Neural cell (in vitro differentiated cells): ENCODE data around the gene ST6GAL1. TPM values are rescaled to one million over a fixed set of nuclear protein-coding genes. Genes with fewer than 3 reads are reported as not detected.

ENCODE experiments used
- H2AFZ ChIP-seq: fragments of 200-600, 300-800 bp; sonication (generic), shearing (Covaris generic); 2 replicates; pipeline ENCODE4 v1.6.0; 2014; ENCODE audit warnings: low read depth, mild to moderate bottlenecking, antibody characterized with exemption, low read length, moderate library complexity
- H3F3A ChIP-seq: fragments of 200-600 bp; shearing (Covaris generic); 2 replicates; pipeline ENCODE4 v1.6.1; 2016; ENCODE audit warnings: mild to moderate bottlenecking, moderate library complexity, mixed read lengths, antibody characterized with exemption, low read length; ENCODE audit not compliant: insufficient read depth, poor library complexity, severe bottlenecking
- H3K27ac ChIP-seq: fragments of 200-600, 300-800 bp; sonication (generic), shearing (Covaris generic); 2 replicates; pipeline ENCODE4 v1.5.1; 2014; ENCODE audit warnings: mild to moderate bottlenecking, low read length, moderate library complexity
- H3K27me3 ChIP-seq: fragments of 300-800, 200-600 bp; sonication (generic), shearing (Covaris generic); 2 replicates; pipeline ENCODE4 v1.6.0; 2014; ENCODE audit warnings: mild to moderate bottlenecking, low read depth, low read length, moderate library complexity; ENCODE audit not compliant: insufficient read depth
- H3K36me3 ChIP-seq: fragments of 300-800, 200-600 bp; sonication (generic), shearing (Covaris generic); 2 replicates; pipeline ENCODE4 v1.5.1; 2014; ENCODE audit warnings: mild to moderate bottlenecking, antibody characterized with exemption, low read length, moderate library complexity; ENCODE audit not compliant: insufficient read depth
- H3K4me2 ChIP-seq: fragments of 300-800, 200-600 bp; sonication (generic), shearing (Covaris generic); 2 replicates; pipeline ENCODE4 v1.6.0; 2014; ENCODE audit warnings: mild to moderate bottlenecking, low read length
- H3K4me3 ChIP-seq: fragments of 300-800, 200-600 bp; sonication (generic), shearing (Covaris generic); 2 replicates; pipeline ENCODE4 v1.5.1; 2014; ENCODE audit warnings: mild to moderate bottlenecking, low read length, moderate library complexity
- H3K79me2 ChIP-seq: fragments of 200-600 bp; shearing (Covaris generic); replicated peaks from 2 replicates; pipeline ENCODE4 v1.6.0; 2014; ENCODE audit warnings: mild to moderate bottlenecking, low read length, moderate library complexity; ENCODE audit not compliant: insufficient read depth
- H3K9ac ChIP-seq: fragments of 300-800, 200-600 bp; sonication (generic), shearing (Covaris generic); 2 replicates; pipeline ENCODE4 v1.6.1; 2016; ENCODE audit warnings: mild to moderate bottlenecking, low read length, mixed read lengths
- H3K9me2 ChIP-seq: fragments of 200-600 bp; shearing (Covaris generic); 2 replicates; pipeline ENCODE4 v1.6.1; 2016; ENCODE audit warnings: mild to moderate bottlenecking, low read length, mixed read lengths; ENCODE audit not compliant: insufficient read depth
- H3K9me3 ChIP-seq: fragments of 200-600, 300-800 bp; sonication (generic), shearing (Covaris generic); 2 replicates; pipeline ENCODE4 v1.6.1; 2016; ENCODE audit warnings: mild to moderate bottlenecking, mixed run types, low read length, moderate library complexity, mixed read lengths
- H4K20me1 ChIP-seq: fragments of 200-600 bp; shearing (Covaris generic); 2 replicates; pipeline ENCODE4 v1.6.1; 2016; ENCODE audit warnings: mild to moderate bottlenecking, mixed run types; ENCODE audit not compliant: insufficient read depth
- CTCF ChIP-seq: fragments of 450-650 bp; IDR thresholded peaks from 2 replicates; pipeline ENCODE4 v1.5.1; 2014; ENCODE audit warnings: antibody characterized with exemption, mild to moderate bottlenecking, moderate library complexity; ENCODE audit not compliant: poor library complexity, severe bottlenecking
- EP300 ChIP-seq: fragments of 450-650 bp; conservative IDR thresholded peaks from 2 replicates; pipeline ENCODE4 v1.6.1; 2014; ENCODE audit warnings: antibody characterized with exemption, mild to moderate bottlenecking, moderate library complexity; ENCODE audit not compliant: poor library complexity, severe bottlenecking
- EZH2 ChIP-seq: fragments of 200-600, 300-800 bp; shearing (Covaris generic), sonication (generic); IDR thresholded peaks from 2 replicates; pipeline ENCODE4 v1.6.1; 2014; ENCODE audit warnings: antibody characterized with exemption, low read length, borderline replicate concordance, mild to moderate bottlenecking; ENCODE audit not compliant: insufficient read depth, poor library complexity, severe bottlenecking
- MXI1 ChIP-seq: fragments of 450-650 bp; conservative IDR thresholded peaks from 2 replicates; pipeline ENCODE4 v1.6.1; 2014; ENCODE audit warnings: antibody characterized with exemption, mild to moderate bottlenecking; ENCODE audit not compliant: poor library complexity, severe bottlenecking
- POLR2AphosphoS5 ChIP-seq: IDR thresholded peaks from 2 replicates; pipeline ENCODE4 v1.6.1; 2012
- RAD21 ChIP-seq: fragments of 450-650 bp; conservative IDR thresholded peaks from 2 replicates; pipeline ENCODE4 v1.6.1; 2014; ENCODE audit warnings: antibody characterized with exemption, mild to moderate bottlenecking, moderate library complexity
- REST ChIP-seq: IDR thresholded peaks from 2 replicates; pipeline ENCODE4 v1.6.1; 2012; ENCODE audit warnings: borderline replicate concordance
- SMC3 ChIP-seq: fragments of 450-650 bp; conservative IDR thresholded peaks from 2 replicates; pipeline ENCODE4 v1.6.1; 2014; ENCODE audit warnings: antibody characterized with exemption, mild to moderate bottlenecking, moderate library complexity; ENCODE audit not compliant: poor library complexity
- TAF1 ChIP-seq: IDR thresholded peaks from 2 replicates; pipeline ENCODE4 v1.6.1; 2012; ENCODE audit warnings: low read depth
- polyA plus RNA-seq: library from polyadenylated mRNA; depleted of rRNA; stranded (reverse); fragments of >200 nt; gene quantifications from 2 replicates; pipeline ENCODE4 v1.2.3, GENCODE V29; 2014

The ST6GAL1 gene
- polyA plus RNA-seq, 1 donor from 2014 or later = 17.6 TPM

- Histone ChIP-seq H2AFZ (no peak overlapping the region), H3K79me2 (no peaks in the 10 kb centered on the region), H3K9ac (no peak overlapping the region), H3K9me2 (no peaks in the 10 kb centered on the region), H4K20me1 (no peaks in the 10 kb centered on the region), H3K9me3 (no peaks in the 10 kb centered on the region), H3K4me2 (no peak overlapping the region), H3F3A (no peaks in the 10 kb centered on the region), H3K4me3 (no peak overlapping the region), H3K27me3 (no peaks in the 10 kb centered on the region), H3K36me3 (no peaks in the 10 kb centered on the region), H3K27ac (no peak overlapping the region)
- no peak for TF ChIP-seq CTCF
- TF ChIP-seq EP300 = no peak
- no peak for TF ChIP-seq MXI1
- no peak for TF ChIP-seq RAD21
- no peak for TF ChIP-seq SMC3
Measured at GRCh38 chr3:187084126-187084525, 153.8 kb downstream of the ST6GAL1 start.

GRCh38 chr3:187084580-187084979 is 154.3 kb downstream of the ST6GAL1 start:
- Histone ChIP-seq H3K79me2 (no peaks in the 10 kb centered on the region), H3F3A (no peaks in the 10 kb centered on the region), H3K4me3 (no peak overlapping the region), H3K36me3 (no peaks in the 10 kb centered on the region), H2AFZ (no peak overlapping the region), H3K9me3 (no peaks in the 10 kb centered on the region), H3K27ac (no peak overlapping the region), H3K9me2 (no peaks in the 10 kb centered on the region), H3K9ac (no peak overlapping the region), H4K20me1 (no peaks in the 10 kb centered on the region), H3K4me2 (no peak overlapping the region), H3K27me3 (no peaks in the 10 kb centered on the region)
- TF ChIP-seq POLR2AphosphoS5 = no peak
- TF ChIP-seq TAF1 = no peak
- TF ChIP-seq SMC3 = no peak
- TF ChIP-seq MXI1 = no peak
- no peak for TF ChIP-seq REST

GRCh38 chr3:187085021-187085666 is 154.8 kb downstream of the ST6GAL1 start:
- H3K27me3 ChIP-seq = no peaks in the 10 kb centered on the region
- H3K4me2 ChIP-seq = no peak overlapping the region
- H4K20me1 ChIP-seq = no peaks in the 10 kb centered on the region
- H3K4me3 ChIP-seq = no peak overlapping the region
- no peak overlapping the region for H2AFZ ChIP-seq
- TF ChIP-seq REST = no peak
- TF ChIP-seq EZH2 = no peak
- no peak for TF ChIP-seq CTCF
- TF ChIP-seq POLR2AphosphoS5 = no peak
- no peak for TF ChIP-seq TAF1
- no peak for TF ChIP-seq RAD21
- no peak for TF ChIP-seq MXI1
- no peak for TF ChIP-seq EP300
- no peak for TF ChIP-seq SMC3
- H3K9ac ChIP-seq = no peak overlapping the region
- H3K9me3 ChIP-seq = no peaks in the 10 kb centered on the region
- no peaks in the 10 kb centered on the region for H3K36me3 ChIP-seq
- H3K79me2 ChIP-seq = no peaks in the 10 kb centered on the region
- H3K9me2 ChIP-seq = no peaks in the 10 kb centered on the region
- H3K27ac ChIP-seq = no peak overlapping the region
- no peaks in the 10 kb centered on the region for H3F3A ChIP-seq
